Measurements from ENCODE around the gene CRY2. TPM values are rescaled to one million over a fixed set of nuclear protein-coding genes. Genes with fewer than 3 reads are reported as not detected.

Gene CRY2
- total and polyA plus RNA-seq, 2 of the 13 experiments (the other 11 are each of a cell fraction or from before 2014, with no cell fraction given), result 10.1 to 12.2 TPM

DNA sequence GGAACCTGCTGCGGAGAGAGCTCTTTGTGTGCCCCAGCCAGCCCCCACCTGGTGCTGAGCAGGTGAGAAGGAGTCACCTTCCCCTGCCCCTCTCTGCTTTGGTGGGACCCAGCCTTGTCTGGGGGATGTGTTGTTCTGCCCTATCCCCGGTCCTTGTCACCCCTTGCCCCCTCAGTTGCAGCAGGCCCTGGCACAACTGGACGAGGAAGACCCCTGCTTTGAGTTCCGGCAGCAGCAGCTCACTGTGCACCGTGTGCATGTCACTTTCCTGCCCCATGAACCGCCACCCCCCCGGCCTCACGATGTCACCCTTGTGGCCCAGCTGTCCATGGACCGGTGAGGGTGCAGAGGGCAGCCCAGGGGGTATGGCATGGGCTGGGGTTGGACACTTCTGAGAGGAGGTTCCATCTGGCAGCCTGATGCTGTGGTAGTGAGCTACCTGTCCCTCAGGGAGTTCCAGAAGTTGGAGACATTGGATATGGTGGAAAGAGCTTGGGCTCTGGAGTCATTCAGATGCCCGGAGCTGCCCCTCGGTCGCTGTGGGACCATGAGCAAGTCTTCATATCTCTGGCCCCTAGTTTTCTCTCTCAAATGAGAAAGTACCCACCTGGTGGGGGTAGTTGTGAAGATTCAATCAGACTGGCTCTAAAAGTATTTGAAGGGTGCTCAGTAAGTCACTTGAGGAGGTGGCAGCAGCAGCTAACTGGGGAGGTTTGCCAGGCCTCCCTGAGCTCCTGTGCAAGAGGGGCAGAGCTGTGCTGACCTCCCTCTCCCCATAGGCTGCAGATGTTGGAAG lies 79.5 kb downstream of the CRY2 start:
- POLR2A ChIA-PET, result interaction anchor here (1.6 kb wide), 1 partner anchor 9 kb away, joined by 7 read pairs; the partner anchor contains the start of gene PEX16
- no peaks in the 10 kb centered on the region for H4K20me1 ChIP-seq (ENCODE audit: insufficient read depth, low read length)
- no peak for FAIRE-seq
- no peaks in the 10 kb centered on the region; a peak in 1 of 5 replicates for H3K36me3 ChIP-seq (replicated peaks in 1 of 2; ENCODE audit: control insufficient read depth in 1 of 2, insufficient read depth in 2 of 2, low read length in 2 of 2)
- TF ChIP-seq HHEX (CRISPR knock-in tag; IDR thresholded peaks at IDR 0.05), result no peak
- TF ChIP-seq, protein P1, sequence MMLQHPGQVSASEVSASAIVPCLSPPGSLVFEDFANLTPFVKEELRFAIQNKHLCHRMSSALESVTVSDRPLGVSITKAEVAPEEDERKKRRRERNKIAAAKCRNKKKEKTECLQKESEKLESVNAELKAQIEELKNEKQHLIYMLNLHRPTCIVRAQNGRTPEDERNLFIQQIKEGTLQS (CRISPR knock-in tag; IDR thresholded peaks at IDR 0.05), result no peak
- TF ChIP-seq, protein P2, sequence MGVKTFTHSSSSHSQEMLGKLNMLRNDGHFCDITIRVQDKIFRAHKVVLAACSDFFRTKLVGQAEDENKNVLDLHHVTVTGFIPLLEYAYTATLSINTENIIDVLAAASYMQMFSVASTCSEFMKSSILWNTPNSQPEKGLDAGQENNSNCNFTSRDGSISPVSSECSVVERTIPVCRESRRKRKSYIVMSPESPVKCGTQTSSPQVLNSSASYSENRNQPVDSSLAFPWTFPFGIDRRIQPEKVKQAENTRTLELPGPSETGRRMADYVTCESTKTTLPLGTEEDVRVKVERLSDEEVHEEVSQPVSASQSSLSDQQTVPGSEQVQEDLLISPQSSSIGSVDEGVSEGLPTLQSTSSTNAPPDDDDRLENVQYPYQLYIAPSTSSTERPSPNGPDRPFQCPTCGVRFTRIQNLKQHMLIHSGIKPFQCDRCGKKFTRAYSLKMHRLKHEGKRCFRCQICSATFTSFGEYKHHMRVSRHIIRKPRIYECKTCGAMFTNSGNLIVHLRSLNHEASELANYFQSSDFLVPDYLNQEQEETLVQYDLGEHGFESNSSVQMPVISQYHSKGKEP (CRISPR knock-in tag; IDR thresholded peaks at IDR 0.05), result no peak
- TF ChIP-seq, protein P3, sequence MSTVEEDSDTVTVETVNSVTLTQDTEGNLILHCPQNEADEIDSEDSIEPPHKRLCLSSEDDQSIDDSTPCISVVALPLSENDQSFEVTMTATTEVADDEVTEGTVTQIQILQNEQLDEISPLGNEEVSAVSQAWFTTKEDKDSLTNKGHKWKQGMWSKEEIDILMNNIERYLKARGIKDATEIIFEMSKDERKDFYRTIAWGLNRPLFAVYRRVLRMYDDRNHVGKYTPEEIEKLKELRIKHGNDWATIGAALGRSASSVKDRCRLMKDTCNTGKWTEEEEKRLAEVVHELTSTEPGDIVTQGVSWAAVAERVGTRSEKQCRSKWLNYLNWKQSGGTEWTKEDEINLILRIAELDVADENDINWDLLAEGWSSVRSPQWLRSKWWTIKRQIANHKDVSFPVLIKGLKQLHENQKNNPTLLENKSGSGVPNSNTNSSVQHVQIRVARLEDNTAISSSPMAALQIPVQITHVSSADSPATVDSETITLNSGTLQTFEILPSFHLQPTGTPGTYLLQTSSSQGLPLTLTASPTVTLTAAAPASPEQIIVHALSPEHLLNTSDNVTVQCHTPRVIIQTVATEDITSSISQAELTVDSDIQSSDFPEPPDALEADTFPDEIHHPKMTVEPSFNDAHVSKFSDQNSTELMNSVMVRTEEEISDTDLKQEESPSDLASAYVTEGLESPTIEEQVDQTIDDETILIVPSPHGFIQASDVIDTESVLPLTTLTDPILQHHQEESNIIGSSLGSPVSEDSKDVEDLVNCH (CRISPR knock-in tag; IDR thresholded peaks at IDR 0.05), result no peak
- CTCF ChIA-PET (ENCODE audit: low intra/inter-chr PET ratio, low total read pairs), result no interaction called here
- no peak for DNase-seq (ENCODE audit: low spot score)
- no peak overlapping the region for H3K9ac ChIP-seq (ENCODE audit: insufficient read depth, low read depth, low read length)
- WGBS (ENCODE audit: low lambda C conversion rate), result 91% methylated on average over 8 of the region's 12 CpGs
- ATAC-seq, result no peak
- H3K27me3 ChIP-seq (ENCODE audit: control insufficient read depth in 1 of 2, insufficient read depth in 2 of 2, low read length in 2 of 2), result no peaks in the 10 kb centered on the region
- no peak overlapping the region for H3K27ac ChIP-seq (ENCODE audit: extremely low read length, insufficient read depth, low read length)
- peaks cover 18% of the 10 kb centered on the region for H3K4me1 ChIP-seq (ENCODE audit: insufficient read depth, low read length)
- no peaks in the 10 kb centered on the region for H3K79me2 ChIP-seq (ENCODE audit: insufficient read depth, low read length)
- H2AFZ ChIP-seq (ENCODE audit: low read length), result no peak overlapping the region
- H3K4me3 ChIP-seq (replicated peaks in 1 of 3; ENCODE audit: insufficient read depth in 1 of 3, low read depth in 2 of 3, low read length in 3 of 3), result no peak overlapping the region
- intact Hi-C loops (cut with micrococcal nuclease; ENCODE audit: unreplicated experiment) (no loop called here), in situ Hi-C loops (cut with HindIII; ENCODE audit: extremely low pct_ligation_motif_present, low pct_unique_long_range_greater_than_20kb) (no loop called here)
- no peaks in the 10 kb centered on the region for H3K9me3 ChIP-seq (ENCODE audit: low read length)
- BruUV-seq (replicated peaks), result no TSS peak
- H3K4me2 ChIP-seq (ENCODE audit: low read depth, low read length), result no peak overlapping the region

Data from HepG2 (cell line).